A549 (cell line): Measurements from ENCODE around the gene TSC22D3. TPM values are rescaled to one million over a fixed set of nuclear protein-coding genes. Genes with fewer than 3 reads are reported as not detected.

Source experiments
- ATAC-seq, 2 experiments: fragments of 200-7000 bp in 1 of 2; fragments of >200 bp in 1 of 2; cut with Nextera tagmentation in 1 of 2; cut with Tn5 transposase in 1 of 2; 3 replicates each; pipeline versions ENCODE4 v1.8.0 to v1.9.1; 2018 to 2020; ENCODE audit warnings: mild to moderate bottlenecking in 1 of 2, moderate library complexity in 1 of 2
- CTCF ChIA-PET: fragments of 300-600 bp; sonication (Branson Sonifier 250); formaldehyde crosslinking; extraction: SDS; loops from one replicate; lab custom pipeline; 2021; ENCODE audit warnings: antibody characterized with exemption, inconsistent platforms; lab: Yijun Ruan, JAX
- POLR2A ChIA-PET: fragments of 350-600 bp; formaldehyde crosslinking; extraction: SDS; loops from one replicate; lab custom pipeline; 2021; ENCODE audit warnings: antibody characterized with exemption, inconsistent platforms; lab: Yijun Ruan, JAX
- DNase-seq, 2 experiments: peaks; one replicate each; pipeline versions ENCODE4 v3.0.0 to v3.0.0-alpha.2; 2011 to 2016; ENCODE audit warnings: low read depth in 1 of 2, low spot score in 1 of 2
- FAIRE-seq: peaks from 2 replicates; lab custom pipeline; 2011; peaks lifted over from hg19 to GRCh38; lab: Jason Lieb, UNC
- H3K27ac ChIP-seq, 2 experiments: fragments of >200 bp; sonication (Bioruptor Twin); formaldehyde crosslinking; 3 replicates each; pipeline ENCODE4 v1.5.1; 2016 to 2017
- H3K4me1 ChIP-seq: fragments of >200 bp; sonication (Bioruptor Twin); formaldehyde crosslinking; 3 replicates; pipeline ENCODE4 v1.6.1; 2016
- H3K4me2 ChIP-seq: fragments of >200 bp; sonication (Bioruptor Twin); formaldehyde crosslinking; 3 replicates; pipeline ENCODE4 v1.6.1; 2016
- H3K4me3 ChIP-seq: fragments of >200 bp; sonication (Bioruptor Twin); formaldehyde crosslinking; 3 replicates; pipeline ENCODE4 v1.5.1; 2016
- H3K9me3 ChIP-seq: fragments of >200 bp; sonication (Bioruptor Twin); formaldehyde crosslinking; 3 replicates; pipeline ENCODE4 v1.6.1; 2016
- BHLHE40 ChIP-seq: IDR thresholded peaks from 2 replicates; pipeline ENCODE4 v1.6.1; 2012; ENCODE audit warnings: low read depth, low read length, inconsistent platforms
- CBX2 ChIP-seq: fragments of 200-600 bp; sonication (generic); IDR thresholded peaks from 2 replicates; pipeline ENCODE4 v1.6.1; 2016; ENCODE audit warnings: low read depth, mild to moderate bottlenecking, borderline replicate concordance
- ESRRA ChIP-seq: fragments of 150-350 bp; IDR thresholded peaks from 2 replicates; pipeline ENCODE4 v1.6.1; 2014; ENCODE audit warnings: mild to moderate bottlenecking, low read length, borderline replicate concordance
- HDAC2 ChIP-seq: fragments of 200-600 bp; sonication (generic); IDR thresholded peaks from 2 replicates; pipeline ENCODE4 v1.6.1; 2016
- HES2 ChIP-seq: fragments of >200 bp; sonication (Bioruptor Twin); formaldehyde crosslinking; IDR thresholded peaks from 2 replicates; pipeline ENCODE4 v1.6.1; 2016
- HEYL ChIP-seq: fragments of 250-450 bp; sonication (Bioruptor Pico); IDR thresholded peaks from 2 replicates; pipeline ENCODE4 v1.8.0; 2021; ENCODE audit warnings: mild to moderate bottlenecking, moderate library complexity
- JUN ChIP-seq, 2 experiments: fragments of >200 bp; sonication (Bioruptor Twin); formaldehyde crosslinking; IDR thresholded peaks; 2 replicates in 1 of 2; 3 replicates in 1 of 2; pipeline ENCODE4 v1.6.1; 2016 to 2017
- MAFK ChIP-seq: fragments of 450-650 bp; IDR thresholded peaks from 2 replicates; pipeline ENCODE4 v1.6.1; 2014; ENCODE audit not compliant: partially characterized antibody
- MYC ChIP-seq: IDR thresholded peaks from 2 replicates; pipeline ENCODE4 v1.6.1; 2012; ENCODE audit warnings: mild to moderate bottlenecking, inconsistent platforms, low read length, improper control_type of control experiment, borderline replicate concordance
- NPAS2 ChIP-seq: fragments of 250-450 bp; sonication (Bioruptor Pico); IDR thresholded peaks from 2 replicates; pipeline ENCODE4 v1.8.0; 2022; ENCODE audit warnings: mild to moderate bottlenecking, moderate library complexity, borderline replicate concordance
- PHF8 ChIP-seq: fragments of 200-600 bp; sonication (generic); IDR thresholded peaks from 2 replicates; pipeline ENCODE4 v1.6.1; 2016; ENCODE audit warnings: low read depth, mild to moderate bottlenecking, antibody characterized with exemption, moderate library complexity, borderline replicate concordance
- RAD21 ChIP-seq, 2 experiments: fragments of >200 bp in 1 of 2; sonication (Bioruptor Twin) in 1 of 2; formaldehyde crosslinking in 1 of 2; IDR thresholded peaks in 1 of 2; conservative IDR thresholded peaks in 1 of 2; 2 replicates in 1 of 2; 3 replicates in 1 of 2; pipeline ENCODE4 v1.6.1; 2012 to 2018; ENCODE audit warnings: inconsistent platforms in 1 of 2
- RARB ChIP-seq: fragments of 250-450 bp; sonication (Bioruptor Pico); IDR thresholded peaks from 2 replicates; pipeline ENCODE4 v1.8.0; 2021; ENCODE audit warnings: mild to moderate bottlenecking, moderate library complexity
- RCOR1 ChIP-seq: fragments of 150-350 bp; IDR thresholded peaks from 2 replicates; pipeline ENCODE4 v1.6.1; 2014; ENCODE audit warnings: antibody characterized with exemption, low read length, low read depth
- RFX5 ChIP-seq: fragments of 450-650 bp; IDR thresholded peaks from 2 replicates; pipeline ENCODE4 v1.7.1; 2014; ENCODE audit warnings: antibody characterized with exemption, mild to moderate bottlenecking, moderate library complexity
- WGBS: methylation state at CpG from one replicate; pipeline ENCODE4 v1.1.6; 2017; ENCODE audit errors: missing lambda C conversion rate; 5-methylcytosine and 5-hydroxymethylcytosine counted together
- polyA plus RNA-seq, 4 experiments: library from polyadenylated mRNA; depleted of rRNA in 3 of 4; stranded (reverse); fragments of >200 nt; fragmentation: RNase III in 1 of 4; extraction: RNeasy Plus Mini Kit Qiagen cat#74134 plus additional on column Dnase treatment in 1 of 4; gene quantifications; 2 replicates in 3 of 4; 3 replicates in 1 of 4; pipeline ENCODE4 v1.2.3, GENCODE V29; 2011 to 2017
- TF ChIP-seq, protein P1 (sequence below): fragments of 250-450 bp; sonication (Bioruptor Pico); IDR thresholded peaks from 2 replicates; pipeline ENCODE4 v1.5.0; 2021; ENCODE audit warnings: mild to moderate bottlenecking, moderate library complexity, borderline replicate concordance
- TF ChIP-seq, protein P2 (sequence below): IDR thresholded peaks from 2 replicates; pipeline ENCODE4 v1.6.1; 2012; ENCODE audit warnings: low read depth, borderline replicate concordance
- TF ChIP-seq, protein P3 (sequence below): fragments of 150-350 bp; IDR thresholded peaks from 2 replicates; pipeline ENCODE4 v1.6.1; 2014; ENCODE audit warnings: low read depth, mild to moderate bottlenecking, low read length

TSC22D3 gene
- polyA plus RNA-seq, 2 of the 4 experiments (the other 2 are of a cell fraction), result 12.2 to 65.4 TPM

- TF ChIP-seq, protein P1, sequence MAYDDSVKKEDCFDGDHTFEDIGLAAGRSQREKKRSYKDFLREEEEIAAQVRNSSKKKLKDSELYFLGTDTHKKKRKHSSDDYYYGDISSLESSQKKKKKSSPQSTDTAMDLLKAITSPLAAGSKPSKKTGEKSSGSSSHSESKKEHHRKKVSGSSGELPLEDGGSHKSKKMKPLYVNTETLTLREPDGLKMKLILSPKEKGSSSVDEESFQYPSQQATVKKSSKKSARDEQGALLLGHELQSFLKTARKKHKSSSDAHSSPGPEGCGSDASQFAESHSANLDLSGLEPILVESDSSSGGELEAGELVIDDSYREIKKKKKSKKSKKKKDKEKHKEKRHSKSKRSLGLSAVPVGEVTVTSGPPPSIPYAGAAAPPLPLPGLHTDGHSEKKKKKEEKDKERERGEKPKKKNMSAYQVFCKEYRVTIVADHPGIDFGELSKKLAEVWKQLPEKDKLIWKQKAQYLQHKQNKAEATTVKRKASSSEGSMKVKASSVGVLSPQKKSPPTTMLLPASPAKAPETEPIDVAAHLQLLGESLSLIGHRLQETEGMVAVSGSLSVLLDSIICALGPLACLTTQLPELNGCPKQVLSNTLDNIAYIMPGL (CRISPR knock-in tag), result no peak
- no peak for TF ChIP-seq MAFK
- TF ChIP-seq, protein P2, sequence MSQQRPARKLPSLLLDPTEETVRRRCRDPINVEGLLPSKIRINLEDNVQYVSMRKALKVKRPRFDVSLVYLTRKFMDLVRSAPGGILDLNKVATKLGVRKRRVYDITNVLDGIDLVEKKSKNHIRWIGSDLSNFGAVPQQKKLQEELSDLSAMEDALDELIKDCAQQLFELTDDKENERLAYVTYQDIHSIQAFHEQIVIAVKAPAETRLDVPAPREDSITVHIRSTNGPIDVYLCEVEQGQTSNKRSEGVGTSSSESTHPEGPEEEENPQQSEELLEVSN, result no peak
- TF ChIP-seq RFX5, result no peak
- TF ChIP-seq, protein P3, sequence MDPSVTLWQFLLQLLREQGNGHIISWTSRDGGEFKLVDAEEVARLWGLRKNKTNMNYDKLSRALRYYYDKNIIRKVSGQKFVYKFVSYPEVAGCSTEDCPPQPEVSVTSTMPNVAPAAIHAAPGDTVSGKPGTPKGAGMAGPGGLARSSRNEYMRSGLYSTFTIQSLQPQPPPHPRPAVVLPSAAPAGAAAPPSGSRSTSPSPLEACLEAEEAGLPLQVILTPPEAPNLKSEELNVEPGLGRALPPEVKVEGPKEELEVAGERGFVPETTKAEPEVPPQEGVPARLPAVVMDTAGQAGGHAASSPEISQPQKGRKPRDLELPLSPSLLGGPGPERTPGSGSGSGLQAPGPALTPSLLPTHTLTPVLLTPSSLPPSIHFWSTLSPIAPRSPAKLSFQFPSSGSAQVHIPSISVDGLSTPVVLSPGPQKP, result no peak
- TF ChIP-seq, all 56 proteins: peak for 0
Observed at GRCh38 chrX:107773906-107774435, 1.6 kb downstream of the TSC22D3 start (continued).

DNA sequence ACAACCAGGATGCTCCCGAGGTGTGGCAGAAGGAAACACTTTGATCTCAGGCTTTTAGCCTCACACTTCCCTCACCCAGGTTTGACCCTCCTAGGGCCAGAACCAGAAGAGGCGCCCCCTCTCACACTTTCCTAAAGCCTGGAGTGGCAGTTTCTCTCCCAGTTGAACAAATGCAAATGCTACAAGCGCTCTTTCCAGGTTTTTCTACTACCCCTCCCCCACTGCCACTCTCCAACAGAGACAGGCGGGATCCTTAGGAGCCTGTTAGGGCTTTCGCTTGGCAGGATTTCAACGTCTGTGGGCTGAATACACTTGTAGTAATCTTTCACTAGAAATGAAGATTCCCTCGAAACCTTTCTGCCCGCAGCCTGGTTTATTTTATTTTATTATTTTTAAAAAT is 2.4 kb downstream of the TSC22D3 start:
- no peak for TF ChIP-seq RARB (CRISPR knock-in tag)
- no peak for TF ChIP-seq MYC
- no peak for TF ChIP-seq RFX5
- TF ChIP-seq MAFK, result no peak
- no peak for TF ChIP-seq JUN (IDR thresholded peaks at IDR 0.05)
- Histone ChIP-seq H3K4me2 (no peak overlapping the region), H3K9me3 (no peaks in the 10 kb centered on the region), H3K4me1 (0 out of 3 replicates have a peak, but pooled peaks cover 4% of the 10 kb centered on the region), H3K4me3 (no peak overlapping the region), H3K27ac (no peak overlapping the region)
- FAIRE-seq, result no peak
- CTCF ChIA-PET, result interaction anchor here (1.4 to 5.7 kb wide), 2 partner anchors 55 to 113 kb away, joined by 4 to 70 read pairs; no protein-coding TSS in a partner anchor
- POLR2A ChIA-PET, result interaction anchor here (0.7 kb wide), 1 partner anchor 47 kb away, joined by 3 read pairs; no protein-coding TSS in a partner anchor
- DNase-seq, result no peak
- ATAC-seq, result no peak
- 78% methylated on average over 8 of the region's 8 CpGs for WGBS

GRCh38 chrX:107769581-107770317 is 5.8 kb downstream of the TSC22D3 start:
- TF ChIP-seq HDAC2 (no peak), RFX5 (no peak)
- WGBS, result 86% methylated on average over 7 of the region's 7 CpGs
- DNase-seq, result no peak
- ChIA-PET POLR2A (no interaction called here), CTCF (interaction anchor here (1.7 kb wide), 1 partner anchor 14 kb away, joined by 4 read pairs; no protein-coding TSS in a partner anchor)
- ATAC-seq, result no peak
- Histone ChIP-seq H3K4me3 (no peak overlapping the region), H3K4me2 (no peak overlapping the region), H3K4me1 (peaks cover 9% of the 10 kb centered on the region), H3K27ac (no peak overlapping the region), H3K9me3 (no peaks in the 10 kb centered on the region)
- no peak for FAIRE-seq

- Histone ChIP-seq H3K4me2 (no peak overlapping the region), H3K4me1 (peaks cover 9% of the 10 kb centered on the region), H3K4me3 (no peak overlapping the region), H3K9me3 (no peaks in the 10 kb centered on the region), H3K27ac (no peak overlapping the region)
- ATAC-seq (no peak), DNase-seq (no peak), FAIRE-seq (no peak)
- 61% methylated on average over 3 of the region's 3 CpGs for WGBS
- ChIA-PET POLR2A (interaction anchor here (0.7 kb wide), 1 partner anchor 36 kb away, joined by 3 read pairs; no protein-coding TSS in a partner anchor), CTCF (interaction anchor here (1.3 to 3.9 kb wide), 2 partner anchors 8 to 108 kb away, joined by 5 to 24 read pairs; partner anchors contain the start of genes NCBP2L and TSC22D3)
- TF ChIP-seq RAD21 (conservative IDR thresholded peaks at IDR 0.05 in 1 of 2, IDR thresholded peaks at IDR 0.05 in 1 of 2) (no peak), ESRRA (no peak), CBX2 (no peak), HEYL (CRISPR knock-in tag) (no peak), PHF8 (no peak), NPAS2 (no peak), HES2 (no peak), RCOR1 (no peak), BHLHE40 (no peak)
Observed at GRCh38 chrX:107768051-107768450, 7.5 kb downstream of the TSC22D3 start.
